Hippocampal formation (tissue), 2 donors: ENCODE data around the gene PLCH1.

ENCODE experiments used
- DNase-seq, 2 donors: peaks; one replicate each; lab custom pipeline; 2025; lab: John Stamatoyannopoulos, UW

PLCH1 gene

DNA sequence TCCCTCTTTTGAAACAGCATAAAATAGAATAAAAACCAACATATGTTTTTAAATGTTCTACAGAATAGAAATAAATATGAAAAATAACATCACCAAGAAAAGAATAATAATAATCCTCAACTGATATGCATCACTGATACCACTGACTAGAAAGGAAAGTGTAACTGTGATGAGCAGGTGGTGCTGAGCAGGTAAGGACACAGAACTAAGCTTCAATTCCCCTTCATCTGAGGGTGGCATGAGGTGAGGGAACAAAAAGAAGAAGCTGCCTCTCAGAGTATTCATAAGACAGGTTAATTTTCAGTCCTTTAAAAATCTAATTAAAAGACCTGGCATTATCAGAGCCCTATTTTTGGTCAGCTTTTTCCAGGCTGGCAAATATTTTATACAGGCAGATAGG lies 216.3 kb downstream of the PLCH1 start:
- no peak for DNase-seq

DNA sequence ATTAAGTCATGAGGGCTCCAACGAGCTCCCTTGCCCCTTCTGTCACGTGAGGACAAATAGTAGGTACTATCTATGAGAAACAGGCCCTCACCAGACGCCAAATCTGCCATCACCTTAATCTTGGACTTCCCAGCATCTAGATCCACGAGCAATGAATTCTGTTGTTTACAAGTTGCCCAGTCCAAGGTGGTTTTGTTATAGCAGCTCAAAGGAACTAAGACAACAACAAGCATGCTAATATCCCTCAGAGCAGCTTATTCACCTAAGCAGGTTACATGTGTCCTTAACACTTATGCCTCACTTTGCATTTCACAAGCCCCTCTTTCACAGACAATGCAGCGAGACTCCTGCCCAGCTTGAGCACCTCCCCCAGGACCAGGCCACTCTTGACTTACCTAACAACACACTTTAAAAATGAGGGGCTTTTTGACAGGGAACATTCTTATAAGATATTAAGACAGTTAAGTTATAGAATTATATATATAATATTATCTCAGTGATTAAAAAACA lies 219.5 kb downstream of the PLCH1 start:
- no peak for DNase-seq

GRCh38 chr3:155520463-155520862 lies 224.4 kb downstream of the PLCH1 start:
- no peak for DNase-seq

DNA sequence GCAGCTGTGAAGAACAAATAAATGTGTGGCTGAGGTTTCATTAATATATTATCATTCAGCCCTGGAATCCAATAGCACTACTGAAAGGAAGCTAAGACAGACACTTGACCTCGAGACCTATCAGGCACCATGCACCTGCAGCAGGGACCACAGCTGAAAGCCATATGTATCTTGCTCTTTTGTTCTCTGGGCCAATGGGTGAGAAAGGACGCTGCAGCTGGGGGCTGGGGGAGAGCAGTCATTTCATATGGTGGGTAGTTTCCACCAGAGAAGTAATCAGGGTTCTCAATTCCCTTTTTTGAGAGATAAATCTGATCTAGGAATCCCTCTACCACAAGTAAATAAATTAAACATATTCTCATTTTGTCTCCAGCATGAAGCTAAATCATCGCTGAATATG lies 225.8 kb downstream of the PLCH1 start:
- DNase-seq: no peak

GRCh38 chr3:155517903-155518302 lies 227.0 kb downstream of the PLCH1 start:
- DNase-seq: no peak

DNA sequence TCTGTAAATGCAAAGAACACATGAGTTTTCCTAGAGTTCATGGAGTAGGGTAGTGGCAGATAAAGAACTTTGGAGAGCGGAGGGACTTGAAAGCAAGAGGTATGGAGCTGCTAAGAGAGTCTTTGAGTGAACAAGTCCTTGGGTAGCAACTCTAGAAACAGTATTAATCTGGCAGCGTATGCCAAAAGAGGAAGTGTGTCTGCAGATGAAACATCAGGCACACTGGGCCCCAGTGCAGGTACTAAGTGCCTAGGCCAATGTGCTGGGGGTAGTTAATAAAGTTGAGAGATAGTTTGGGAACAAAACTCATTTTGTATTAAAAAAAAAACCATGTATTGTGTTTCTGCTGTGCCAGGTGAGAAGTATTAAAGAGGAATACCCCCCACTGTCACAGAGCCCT lies 228.4 kb downstream of the PLCH1 start:
- DNase-seq: no peak

- no peak for DNase-seq
Measured at GRCh38 chr3:155512867-155513261, 232.0 kb downstream of the PLCH1 start.

DNA sequence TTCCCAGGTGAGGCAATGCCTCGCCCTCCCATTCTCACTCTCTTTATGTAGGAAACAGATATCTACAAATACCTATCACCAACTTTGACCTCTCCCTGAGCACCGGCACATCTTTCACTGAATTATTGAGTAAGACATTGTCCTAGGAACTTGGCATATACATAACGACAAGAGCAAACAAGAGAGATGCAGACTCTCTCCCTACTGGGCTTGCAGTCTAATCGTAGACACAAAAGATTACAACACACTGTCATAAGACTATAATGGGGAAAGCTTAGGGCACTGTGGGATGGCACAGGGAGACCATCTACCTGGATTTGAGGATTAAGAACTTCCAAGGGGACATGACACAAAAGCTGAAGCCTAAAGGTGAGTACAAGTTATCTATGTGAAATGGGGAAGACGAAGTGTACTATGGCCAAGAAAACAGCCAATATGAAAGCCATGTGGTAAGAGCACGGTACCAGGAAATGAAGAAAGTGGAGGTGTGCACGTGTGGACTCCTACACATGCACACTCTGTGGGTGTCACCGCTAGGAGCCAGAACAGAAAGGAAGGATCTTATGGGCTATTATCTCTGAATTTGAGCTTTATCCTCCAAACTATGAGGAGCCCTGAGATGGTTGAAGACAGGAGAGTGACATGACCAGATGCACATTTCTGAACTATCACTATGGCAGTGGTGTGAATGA lies 232.6 kb downstream of the PLCH1 start:
- DNase-seq: no peak

DNA sequence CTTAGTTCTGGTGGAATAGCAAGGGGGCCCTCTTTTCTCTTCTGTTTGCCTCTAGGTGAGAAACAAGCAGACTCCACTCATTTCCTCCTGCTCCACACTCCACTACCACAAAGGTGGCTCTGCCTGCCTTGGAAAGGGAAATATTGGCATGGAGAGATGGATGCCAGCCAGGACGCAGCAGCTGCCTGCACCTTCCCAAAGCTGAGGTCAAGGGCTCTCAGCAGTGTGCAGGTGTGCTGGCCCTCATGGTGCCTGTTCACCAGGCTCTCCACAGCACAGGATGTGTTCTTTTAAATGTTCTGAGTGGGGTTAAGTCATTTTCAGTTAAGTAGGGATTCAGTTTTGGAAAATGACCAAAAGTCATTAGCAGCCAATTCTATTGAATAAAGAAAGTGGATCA lies 240.2 kb downstream of the PLCH1 start:
- no peak for DNase-seq

DNA sequence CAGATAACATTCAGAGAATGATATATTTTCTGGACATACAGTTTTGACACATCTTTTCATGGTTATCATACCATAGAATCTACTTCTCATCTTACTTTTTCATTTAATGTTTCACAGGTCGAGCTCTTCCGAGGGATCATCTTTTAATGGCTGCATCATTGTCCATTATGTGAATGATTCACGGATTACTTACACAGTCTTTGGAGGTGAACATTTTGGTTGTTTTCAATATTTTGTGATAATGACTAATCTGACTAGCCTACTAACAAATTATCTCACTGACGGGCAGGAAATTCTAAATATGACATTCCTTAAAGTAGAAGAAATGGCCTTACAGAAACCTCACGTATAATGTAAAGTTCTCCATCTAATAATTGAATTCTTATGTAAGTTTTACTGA lies 242.2 kb downstream of the PLCH1 start:
- no peak for DNase-seq

DNA sequence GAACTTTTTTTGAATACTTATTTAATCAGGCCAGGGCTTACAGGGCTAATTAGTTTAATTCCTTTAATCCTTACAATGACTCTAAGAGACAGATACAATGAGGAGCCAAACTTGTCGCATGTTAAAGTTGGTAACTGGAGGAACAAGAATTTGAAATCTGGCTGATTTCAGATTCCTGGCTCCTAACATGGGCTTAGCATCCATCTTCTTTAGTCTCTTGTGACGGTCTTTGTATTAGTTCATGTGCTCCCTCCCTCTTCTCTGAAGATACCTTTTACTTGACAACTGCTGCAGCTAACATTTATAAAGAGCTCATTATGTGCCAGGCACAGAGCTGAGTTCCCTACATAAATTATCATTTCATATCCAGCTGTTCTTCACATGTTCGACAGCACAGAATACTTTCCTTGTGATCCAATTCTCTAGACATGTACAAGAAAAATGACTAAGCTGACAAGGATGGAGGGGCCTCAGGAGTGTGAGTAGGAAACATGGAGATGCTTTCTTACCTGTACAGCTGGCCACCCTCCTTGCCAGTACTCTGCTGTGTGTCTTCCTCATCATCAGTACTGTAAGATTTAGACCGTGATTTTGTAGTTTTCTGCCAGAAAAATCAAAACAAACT lies 244.6 kb downstream of the PLCH1 start:
- no peak for DNase-seq

GRCh38 chr3:155497930-155498647 lies 246.8 kb downstream of the PLCH1 start:
- DNase-seq: no peak

GRCh38 chr3:155496206-155496605 lies 248.7 kb downstream of the PLCH1 start:
- no peak for DNase-seq

DNA sequence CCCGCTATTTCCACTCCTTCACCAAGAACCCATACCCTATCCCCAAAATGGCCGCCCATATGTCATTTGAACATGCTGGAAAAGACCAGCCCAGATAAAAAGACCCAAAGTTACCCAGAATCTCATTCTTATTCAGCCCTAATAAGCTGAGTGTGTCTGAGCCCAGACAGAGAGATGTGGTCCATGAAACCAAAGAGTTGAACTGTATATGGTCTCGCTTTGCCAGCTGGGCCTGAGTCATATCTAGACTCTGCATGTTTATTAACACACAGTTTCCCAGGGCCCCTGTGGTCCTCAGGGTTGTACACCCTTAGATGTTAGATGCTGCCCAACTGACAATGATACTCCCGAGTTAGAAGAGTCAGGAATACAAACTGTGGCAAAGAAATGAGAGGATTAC lies 249.5 kb downstream of the PLCH1 start:
- DNase-seq: no peak

DNA sequence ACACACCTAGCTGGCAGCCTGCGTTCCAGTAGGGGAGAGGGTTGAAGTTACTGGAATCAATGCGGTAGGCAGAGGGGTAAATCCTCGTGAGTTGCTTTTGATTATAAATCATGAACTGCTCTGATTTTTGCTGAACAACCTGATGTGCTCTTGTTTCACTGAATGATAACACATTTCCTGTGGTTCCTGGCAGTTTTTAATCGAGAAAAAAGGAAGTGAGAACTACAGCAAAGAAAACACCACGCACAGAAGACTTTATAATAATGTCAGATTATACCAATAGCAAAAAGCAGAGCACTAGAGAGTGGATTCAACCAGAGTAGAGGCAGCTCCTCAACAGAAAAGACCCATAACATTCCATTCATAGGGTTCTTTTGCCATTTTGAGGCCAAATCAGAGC lies 250.5 kb downstream of the PLCH1 start:
- no peak for DNase-seq

DNA sequence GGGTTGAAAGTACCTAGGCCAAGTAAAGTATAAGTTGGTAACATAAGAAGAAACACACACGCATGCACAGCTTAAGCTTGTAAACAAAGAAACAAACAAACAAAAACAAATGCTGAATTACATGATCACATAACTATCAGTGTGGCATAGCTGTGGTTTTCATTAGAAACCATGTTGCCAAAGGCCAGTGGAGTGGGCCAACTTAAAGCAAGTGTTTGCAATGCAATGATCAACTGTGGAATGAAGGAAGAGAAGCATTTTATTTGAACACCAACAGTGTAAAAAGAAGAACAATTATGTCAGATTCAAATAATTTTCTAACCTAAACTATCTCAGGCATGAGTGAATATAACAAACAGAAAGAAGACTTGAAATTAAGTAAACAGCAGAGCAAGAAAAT lies 252.0 kb downstream of the PLCH1 start:
- DNase-seq: no peak

GRCh38 chr3:155491696-155492095 lies 253.2 kb downstream of the PLCH1 start:
- no peak for DNase-seq

DNA sequence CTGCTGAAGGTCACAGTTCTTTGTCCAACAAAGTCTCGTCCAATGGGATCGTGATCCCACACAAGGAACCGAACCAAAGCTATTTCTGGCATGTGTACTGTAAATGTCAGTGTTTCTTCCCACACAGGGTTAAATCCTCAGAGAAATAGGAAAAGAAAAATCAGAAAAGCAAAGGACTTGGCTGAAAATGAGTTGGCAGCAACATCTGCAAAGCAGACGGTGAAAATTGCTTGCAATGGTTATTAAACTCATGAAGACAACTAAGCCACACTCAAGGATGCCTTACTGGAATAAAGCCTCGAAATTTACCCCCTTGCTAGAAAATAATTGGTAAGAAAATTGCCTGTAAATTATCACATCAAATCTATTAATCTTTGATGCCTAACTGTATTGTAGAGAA lies 256.2 kb downstream of the PLCH1 start:
- no peak for DNase-seq

DNA sequence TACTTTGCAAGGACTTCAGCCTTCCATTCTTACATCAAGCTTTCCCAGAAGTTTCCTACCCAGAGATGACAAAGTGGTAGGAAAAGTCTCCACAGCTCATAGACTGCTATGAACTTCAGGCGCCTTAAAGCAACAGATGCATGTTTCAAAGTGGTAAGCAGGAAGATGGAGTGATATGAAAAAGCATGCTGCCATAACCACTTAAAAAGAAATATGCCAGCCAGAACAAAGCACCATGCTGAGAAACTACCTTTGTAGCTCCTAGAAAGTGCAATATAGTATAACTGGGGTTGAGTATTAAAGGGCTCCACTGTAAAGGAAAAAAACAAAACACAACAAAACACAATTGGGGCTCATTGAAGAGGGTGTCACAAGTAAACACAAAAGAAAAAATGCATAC lies 259.0 kb downstream of the PLCH1 start:
- DNase-seq: no peak

GRCh38 chr3:155481591-155481990 lies 263.3 kb downstream of the PLCH1 start:
- DNase-seq: no peak

DNA sequence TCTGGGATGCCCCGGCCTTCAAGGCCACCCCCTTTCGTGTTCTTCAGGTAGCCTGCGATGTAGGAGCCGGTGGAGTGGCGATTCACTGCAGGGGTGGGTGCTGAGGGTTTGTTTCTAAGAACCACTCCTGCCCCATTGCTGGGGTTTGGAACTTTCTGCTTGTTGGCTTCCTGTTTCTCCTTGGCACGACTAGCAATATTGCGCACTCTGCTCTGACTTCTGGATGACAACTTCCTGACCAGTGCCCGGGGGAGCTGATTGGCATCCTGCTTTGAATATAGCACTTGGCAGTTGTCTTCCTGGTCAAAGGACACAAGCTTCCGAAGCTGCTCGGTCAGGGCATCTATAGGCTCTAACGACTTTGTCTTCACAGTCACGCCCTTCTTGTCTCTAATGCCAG lies 263.8 kb downstream of the PLCH1 start:
- DNase-seq: no peak

GRCh38 chr3:155465664-155466063 lies 279.2 kb downstream of the PLCH1 start:
- no peak for DNase-seq

- no peak for DNase-seq
Measured at GRCh38 chr3:155462672-155463071, 282.2 kb downstream of the PLCH1 start.
